ENCODE measurements around the gene CD38.
A peak's percentile ranks its signal among the peaks of the same experiment; 100 is the strongest.
"Not testable (repeated sequence)": the region's sequence is repeated elsewhere in the genome, so short reads cannot be mapped to it uniquely, and the experiment has no call there.

The CD38 gene

GRCh38 chr4:15778289-15779241, at the start of gene CD38:
CD38 (plus strand) TSS chr4:15778328; CDS start chr4:15778415, 87 bp downstream.
- DNase-seq = no peak

- no peak for DNase-seq
Observed at GRCh38 chr4:15729910-15730533, 48.1 kb upstream of the CD38 start.

GRCh38 chr4:15733061-15733460, 45.1 kb upstream of the CD38 start:
- DNase-seq = not testable (repeated sequence)

GRCh38 chr4:15735536-15735935, 42.6 kb upstream of the CD38 start:
- DNase-seq = no peak

DNA sequence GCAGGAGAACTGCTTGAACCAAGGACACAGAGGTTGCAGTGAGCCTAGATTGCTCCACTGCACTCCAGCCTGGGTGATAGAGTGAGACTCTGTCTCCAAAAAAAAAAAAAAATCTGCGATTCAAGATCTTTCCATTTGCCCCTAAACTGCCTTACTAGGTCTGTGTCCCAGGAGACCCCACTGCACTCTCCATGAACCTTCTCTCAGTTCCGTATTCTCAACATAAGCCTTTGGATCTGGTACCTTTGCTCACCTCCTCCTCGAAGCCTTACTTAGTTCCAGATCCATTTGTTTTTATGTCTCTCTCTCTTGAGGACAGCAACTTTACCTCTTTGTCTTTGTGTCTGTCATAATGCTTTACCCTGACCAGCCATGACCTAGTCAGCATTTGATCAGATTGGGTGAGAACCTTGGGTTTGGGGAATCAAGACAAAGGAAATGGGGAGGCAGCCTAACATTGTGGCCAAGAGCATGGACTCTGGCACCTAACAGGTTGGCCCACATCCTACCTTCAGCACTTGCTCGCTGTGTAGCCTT, 41.5 kb upstream of the CD38 start:
- no peak for DNase-seq

DNA sequence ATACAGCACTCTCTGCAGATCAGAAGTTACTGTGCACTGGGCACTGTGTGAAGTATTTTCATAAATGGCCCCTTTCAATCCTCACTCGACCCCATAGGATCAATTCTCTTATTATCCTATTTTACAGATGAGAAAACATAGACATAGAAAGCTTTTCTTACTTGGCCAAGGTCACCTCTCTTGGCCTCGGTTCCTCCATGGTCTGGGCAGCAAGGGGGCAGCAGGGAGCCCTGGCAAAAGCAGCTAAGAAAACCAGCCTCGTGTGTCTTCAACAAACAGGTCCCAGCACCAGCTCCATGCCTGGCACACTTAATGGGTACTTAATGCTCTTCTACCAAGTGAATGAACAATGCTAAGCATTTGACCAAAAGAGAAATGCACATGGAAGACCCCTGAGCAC, 40.9 kb upstream of the CD38 start:
- DNase-seq = no peak

DNA sequence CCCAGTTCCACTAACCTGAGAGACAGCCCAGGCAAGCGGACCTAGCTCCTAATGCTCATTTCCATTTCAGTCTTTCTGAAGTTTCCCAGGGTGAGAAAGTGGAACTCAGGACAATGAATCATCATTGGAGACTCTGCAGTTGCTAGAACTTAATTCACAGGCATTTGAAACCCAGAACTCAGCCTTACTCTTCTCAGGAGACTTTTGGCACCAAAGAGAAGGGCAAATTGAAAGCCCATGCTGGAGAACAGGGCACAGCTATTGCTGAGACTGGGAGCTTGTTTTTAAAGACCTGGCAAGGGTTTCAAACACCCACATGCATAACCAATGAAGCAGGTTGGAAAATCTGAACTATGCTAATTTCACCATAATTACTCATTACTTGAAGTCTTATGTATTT, 39.3 kb upstream of the CD38 start:
- DNase-seq = no peak

GRCh38 chr4:15740764-15741404, 37.2 kb upstream of the CD38 start:
- DNase-seq = no peak

DNA sequence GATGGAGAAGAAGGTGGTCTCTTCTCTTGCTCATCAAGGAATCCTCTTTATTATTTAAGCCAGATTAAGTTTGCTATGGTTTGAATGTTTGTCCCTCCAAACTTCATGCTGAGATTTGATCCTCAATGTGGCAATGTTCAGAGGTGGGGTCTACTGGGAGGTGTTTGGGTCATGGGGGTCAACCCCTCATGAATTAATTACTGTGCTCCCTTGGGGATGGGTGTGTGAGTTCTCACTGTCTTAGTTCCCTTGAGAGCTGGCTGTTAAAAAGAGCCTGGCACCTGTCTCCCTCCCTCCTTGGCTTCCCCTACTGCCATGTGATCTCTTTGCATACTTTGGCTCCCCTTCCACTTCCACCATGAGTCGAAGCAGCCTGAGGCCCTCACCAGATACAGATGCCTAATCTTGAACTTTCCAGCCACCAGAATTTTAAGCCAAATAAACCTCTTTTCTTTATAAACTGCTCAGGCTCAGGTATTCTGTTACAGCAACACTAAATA, 36.0 kb upstream of the CD38 start:
- DNase-seq = no peak

DNA sequence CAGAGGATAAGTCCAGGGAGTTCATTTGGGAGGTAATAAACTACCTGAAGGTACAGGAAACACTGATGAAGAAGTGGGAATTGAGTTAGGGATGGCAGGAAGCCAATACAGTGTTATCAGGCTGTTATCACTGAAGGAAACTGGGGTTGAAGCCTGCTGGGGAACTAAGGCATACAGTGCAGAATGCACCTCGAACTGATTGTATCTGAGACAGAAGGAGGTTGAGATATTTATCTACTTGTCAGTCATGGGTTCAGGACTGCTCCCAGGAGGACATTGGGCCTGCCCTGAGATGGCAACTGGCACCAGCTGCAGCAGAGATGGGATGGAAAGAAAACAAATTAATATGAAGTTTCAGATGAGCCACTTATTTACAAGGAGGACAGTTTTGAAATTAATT, 35.5 kb upstream of the CD38 start:
- DNase-seq = no peak

DNA sequence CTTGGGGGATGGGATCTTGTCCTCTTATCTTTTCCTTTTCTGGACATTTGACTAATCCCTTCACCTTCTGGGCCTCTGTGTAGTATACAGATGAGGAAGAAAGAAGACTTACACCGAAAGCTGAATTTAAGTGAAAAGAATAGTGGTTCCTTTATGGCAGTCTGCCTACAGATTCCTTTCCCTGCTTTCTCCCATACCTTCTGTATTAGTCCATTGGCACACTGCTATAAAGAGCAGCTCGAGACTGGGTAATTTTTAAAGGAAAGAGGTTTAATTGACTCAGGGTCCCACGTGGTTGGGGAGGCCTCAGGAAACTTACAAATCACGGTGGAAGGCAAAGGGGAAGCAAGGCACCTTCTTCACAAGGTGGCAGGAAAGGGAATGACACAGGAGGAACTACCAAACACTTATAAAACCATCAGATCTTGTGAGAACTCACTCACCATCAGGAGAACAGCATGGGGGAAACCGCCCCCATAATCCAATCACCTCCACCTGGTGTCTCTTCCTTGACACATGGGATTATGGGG, 34.0 kb upstream of the CD38 start:
- no peak for DNase-seq

DNA sequence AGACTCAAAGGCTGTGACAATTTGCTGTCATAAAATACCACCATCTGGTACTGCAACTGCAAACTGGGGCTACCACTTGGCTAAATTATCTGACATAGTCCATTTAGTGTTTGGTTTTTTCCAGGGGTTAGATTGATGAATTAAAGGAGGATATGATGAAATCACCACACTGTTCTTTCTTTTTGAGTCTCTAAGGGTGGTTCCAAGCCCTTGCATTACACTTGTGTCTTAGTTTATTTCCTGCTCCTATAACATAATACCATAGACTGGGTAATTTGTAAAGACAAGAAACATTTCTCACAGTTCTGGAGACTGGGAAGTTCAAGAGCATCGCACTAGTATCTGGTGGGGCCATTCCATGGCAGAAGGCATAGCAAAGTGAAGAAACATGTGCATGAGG, 32.0 kb upstream of the CD38 start:
- DNase-seq = no peak

- no peak for DNase-seq
Observed at GRCh38 chr4:15749001-15749400, 29.1 kb upstream of the CD38 start.

- no peak for DNase-seq
Observed at GRCh38 chr4:15751153-15751552, 27.0 kb upstream of the CD38 start.

DNA sequence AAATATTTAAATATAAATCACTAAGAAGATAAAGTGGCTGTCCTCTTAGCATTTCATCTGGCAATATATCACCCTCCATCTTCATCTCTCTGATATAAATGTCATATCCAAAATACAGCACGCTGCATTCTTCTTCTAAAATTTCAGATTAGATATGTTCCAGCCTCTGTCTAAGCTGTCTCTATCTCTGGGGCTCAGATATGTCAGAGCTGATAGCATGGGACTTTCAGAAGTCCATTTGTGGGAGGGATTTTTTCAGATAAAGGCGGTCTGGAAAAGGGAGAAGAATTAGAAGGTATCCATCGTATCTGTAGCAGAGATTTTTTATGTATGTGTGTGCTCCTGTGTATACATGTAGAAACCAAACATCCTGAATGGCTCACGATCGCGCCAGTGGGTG, 25.0 kb upstream of the CD38 start:
- DNase-seq = no peak

GRCh38 chr4:15753786-15754185, 24.3 kb upstream of the CD38 start:
- no peak for DNase-seq

DNA sequence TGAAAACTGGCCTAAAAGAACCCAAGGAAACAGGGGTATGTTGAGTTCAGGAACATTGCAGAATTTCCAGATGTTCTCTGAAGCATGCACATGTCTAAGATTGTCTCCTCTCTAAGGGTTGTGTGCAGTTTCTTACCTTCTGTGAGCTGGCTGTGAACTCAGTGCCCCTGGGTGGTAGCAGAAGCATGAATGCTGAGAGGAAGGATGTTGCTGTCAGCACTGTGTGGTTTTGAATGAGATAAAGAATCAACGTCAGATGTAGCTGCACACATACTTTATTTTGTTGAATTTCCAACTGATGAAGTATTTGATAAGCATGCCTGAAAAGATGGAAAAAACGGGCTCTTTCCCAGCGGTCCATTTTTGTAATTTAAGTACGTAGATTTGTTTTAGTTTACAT, 23.8 kb upstream of the CD38 start:
- no peak for DNase-seq

DNA sequence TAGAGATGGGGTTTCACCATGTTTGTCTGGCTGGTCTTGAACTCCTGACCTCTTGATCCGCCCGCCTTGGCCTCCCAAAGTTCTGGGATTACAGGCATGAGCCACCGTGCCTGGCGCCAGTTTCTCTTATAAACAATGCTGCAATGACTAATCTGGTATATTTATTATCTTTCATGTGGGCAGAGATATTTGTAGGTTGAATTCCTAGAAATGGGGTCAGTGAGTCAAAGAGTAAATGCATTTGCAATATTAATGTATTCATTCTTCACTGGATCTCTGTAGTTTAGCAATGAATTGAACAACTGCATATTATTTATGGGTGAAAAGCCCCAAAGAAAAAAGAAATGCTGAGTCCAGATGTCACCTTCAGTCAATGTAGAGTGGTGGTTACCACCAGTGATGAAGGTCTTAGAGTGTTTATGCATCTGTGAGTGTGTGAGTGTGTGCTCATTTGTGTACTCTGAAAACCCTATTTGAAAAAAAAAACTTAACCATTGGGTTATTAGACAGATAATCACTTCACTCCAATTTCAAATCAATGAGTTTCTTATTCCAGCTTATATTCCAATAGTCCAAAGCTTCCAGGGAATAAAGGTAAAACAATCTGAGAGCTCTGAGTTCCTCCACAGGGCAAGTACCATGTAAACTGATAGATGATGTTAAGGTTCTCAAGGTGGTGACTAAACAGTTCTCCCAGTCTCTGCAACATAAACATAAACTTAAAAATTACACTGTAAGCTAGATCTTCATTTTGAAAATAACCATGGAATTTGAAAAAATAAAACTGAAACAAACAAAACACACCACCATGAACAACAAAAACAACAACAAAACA, 22.6 kb upstream of the CD38 start:
- DNase-seq = no peak

GRCh38 chr4:15756361-15756861, 21.7 kb upstream of the CD38 start:
- peak; percentile 41 for DNase-seq

GRCh38 chr4:15757054-15757453, 21.1 kb upstream of the CD38 start:
- DNase-seq = no peak

DNA sequence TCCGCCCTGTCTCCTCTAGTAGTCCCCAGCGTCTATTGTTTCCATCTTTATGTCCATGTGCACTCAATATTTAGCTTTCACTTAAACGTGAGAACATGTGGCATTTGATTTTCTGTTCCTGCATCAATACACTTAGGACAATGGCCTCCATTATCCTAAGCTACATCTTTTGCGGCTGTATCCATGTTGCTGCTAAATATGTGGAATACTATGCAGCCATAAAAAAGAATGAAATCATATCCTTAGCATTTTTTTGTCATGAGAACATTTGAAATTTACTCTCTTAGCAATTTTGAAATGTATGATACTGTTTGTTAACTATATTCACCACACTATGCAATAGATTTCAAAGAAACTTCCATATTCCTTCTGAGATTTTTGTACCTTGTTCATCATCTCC, 19.8 kb upstream of the CD38 start:
- DNase-seq = no peak

DNA sequence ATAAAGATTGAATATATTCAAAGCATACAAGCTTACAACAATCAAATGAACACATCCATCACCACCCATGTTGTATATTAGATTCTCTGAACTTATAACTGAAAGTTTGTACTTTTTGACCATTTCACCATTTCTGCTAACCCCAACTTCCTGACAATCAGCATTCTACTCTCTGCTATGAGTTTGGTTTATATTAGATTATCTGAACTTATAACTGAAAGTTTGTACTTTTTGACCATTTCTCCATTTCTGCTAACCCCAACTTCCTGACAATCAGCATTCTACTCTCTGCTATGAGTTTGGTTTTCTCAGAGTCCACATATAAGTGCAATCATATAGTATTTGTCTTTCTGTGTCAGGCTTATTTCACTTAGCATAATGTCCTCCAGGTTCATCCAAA, 15.7 kb upstream of the CD38 start:
- DNase-seq = not testable (repeated sequence)

All from activated CD4-positive, alpha-beta T cell treated with anti-CD3 and anti-CD28 coated beads for 1 hour (primary cell).